K562 (cell line): ENCODE results near the gene CHST14. TPM values are rescaled to one million over a fixed set of nuclear protein-coding genes. Genes with fewer than 3 reads are reported as not detected.

Experiments used
- CBX8 ChIP-seq: fragments of 200-600 bp; sonication (generic); IDR thresholded peaks from 2 replicates; pipeline ENCODE4 v1.6.1; 2012; ENCODE audit warnings: borderline replicate concordance, mixed run types, low read depth, mild to moderate bottlenecking, moderate library complexity, mixed read lengths, low read length, control low read depth, inconsistent platforms; ENCODE audit not compliant: poor library complexity, severe bottlenecking; ENCODE audit errors: extremely low read depth
- CREM ChIP-seq: IDR thresholded peaks from 2 replicates; pipeline ENCODE4 v1.6.1; 2014; ENCODE audit warnings: antibody characterized with exemption, low read depth
- EP300 ChIP-seq: IDR thresholded peaks from 2 replicates; pipeline ENCODE4 v1.6.1; 2012; ENCODE audit warnings: low read length, improper control_type of control experiment
- EP400 ChIP-seq: fragments of 450-650 bp; IDR thresholded peaks from 2 replicates; pipeline ENCODE4 v1.6.1; 2017; ENCODE audit warnings: antibody characterized with exemption, mild to moderate bottlenecking, moderate library complexity
- HDAC2 ChIP-seq: fragments of 450-650 bp; IDR thresholded peaks from 2 replicates; pipeline ENCODE4 v1.6.1; 2016; ENCODE audit warnings: mild to moderate bottlenecking
- HIVEP1 ChIP-seq: fragments of 250-450 bp; sonication (Bioruptor Pico); IDR thresholded peaks from 2 replicates; pipeline ENCODE4 v1.4.0; 2020; ENCODE audit warnings: mild to moderate bottlenecking
- HMGN3 ChIP-seq: IDR thresholded peaks from 2 replicates; pipeline ENCODE4 v1.6.1; 2011; ENCODE audit warnings: borderline replicate concordance, low read depth, mild to moderate bottlenecking, mixed read lengths, low read length; ENCODE audit not compliant: insufficient read length; ENCODE audit errors: extremely low read depth
- KLF16 ChIP-seq: IDR thresholded peaks from 2 replicates; pipeline ENCODE4 v1.6.1; 2016; ENCODE audit warnings: antibody characterized with exemption
- L3MBTL2 ChIP-seq: fragments of 450-650 bp; IDR thresholded peaks from 2 replicates; pipeline ENCODE4 v1.6.1; 2016; ENCODE audit warnings: mild to moderate bottlenecking, moderate library complexity
- LEF1 ChIP-seq: fragments of 450-650 bp; IDR thresholded peaks from 2 replicates; pipeline ENCODE4 v1.6.1; 2016; ENCODE audit warnings: mild to moderate bottlenecking
- MAFK ChIP-seq: IDR thresholded peaks from 2 replicates; pipeline ENCODE4 v1.6.1; 2011; ENCODE audit warnings: low read length, improper control_type of control experiment
- MTA1 ChIP-seq: fragments of 450-650 bp; IDR thresholded peaks from 2 replicates; pipeline ENCODE4 v1.6.1; 2017; ENCODE audit warnings: borderline replicate concordance
- NEUROD1 ChIP-seq: fragments of 150-350 bp; IDR thresholded peaks from 2 replicates; pipeline ENCODE4 v1.6.1; 2014; ENCODE audit warnings: borderline replicate concordance, low read length, low read depth; ENCODE audit not compliant: partially characterized antibody
- POLR3G ChIP-seq: IDR thresholded peaks from 2 replicates; pipeline ENCODE4 v1.6.1; 2011; ENCODE audit not compliant: insufficient read length, insufficient replicate concordance; ENCODE audit errors: extremely low read depth
- RB1 ChIP-seq: fragments of 450-650 bp; IDR thresholded peaks from 2 replicates; pipeline ENCODE4 v1.6.1; 2017; ENCODE audit warnings: low read depth, mild to moderate bottlenecking
- SETDB1 ChIP-seq: IDR thresholded peaks from one replicate; pipeline ENCODE4 v1.6.1; 2012; ENCODE audit warnings: low read length, control low read depth, inconsistent platforms
- TBL1XR1 ChIP-seq, 2 experiments: IDR thresholded peaks; 2 replicates each; pipeline ENCODE4 v1.6.1; 2012; ENCODE audit warnings: improper control_type of control experiment in 2 of 2, low read length in 2 of 2, mild to moderate bottlenecking in 1 of 2
- ZBED1 ChIP-seq: IDR thresholded peaks from 2 replicates; pipeline ENCODE4 v1.6.1; 2014
- ZNF507 ChIP-seq: conservative IDR thresholded peaks from 2 replicates; pipeline ENCODE4 v1.6.1; 2017; ENCODE audit warnings: missing genetic modification characterization, missing compliant biosample characterization
- ZSCAN32 ChIP-seq: fragments of 450-650 bp; formaldehyde crosslinking; IDR thresholded peaks from 2 replicates; pipeline ENCODE4 v1.4.0; 2020; ENCODE audit warnings: mild to moderate bottlenecking, moderate library complexity
- polyA plus RNA-seq, 8 experiments: library from polyadenylated mRNA; depleted of rRNA in 4 of 8; stranded (reverse) in 5 of 8; unstranded in 3 of 8; fragments of >200 nt; fragmentation: Nextera tagmentation in 2 of 8; fragmentation: Illumina TruSeq in 1 of 8; extraction: Ambion mirVana in 2 of 8; extraction: Trizol in 1 of 8; gene quantifications; 2 replicates each; pipeline versions ENCODE4 v1.2.1 to v1.2.3, GENCODE V29; 2011 to 2014; ENCODE audit warnings: inconsistent platforms in 1 of 8, missing spikeins in 1 of 8
- total RNA-seq, 7 experiments: library from RNA; depleted of rRNA in 6 of 7; stranded (reverse); fragments of >200 nt in 6 of 7; fragmentation: Illumina TruSeq in 2 of 7; extraction: Trizol in 2 of 7; gene quantifications; 2 replicates each; pipeline versions ENCODE4 v1.2.1 to v1.2.3, GENCODE V29; 2011 to 2021; ENCODE audit warnings: low replicate concordance in 1 of 7
- TF ChIP-seq, protein P1 (sequence below): sonication (generic); formaldehyde crosslinking; IDR thresholded peaks from 2 replicates; pipeline ENCODE4 v1.5.0; 2020; ENCODE audit warnings: missing genetic modification reagents
- TF ChIP-seq, protein P2 (sequence below): fragments of 250-450 bp; sonication (Bioruptor Pico); IDR thresholded peaks from 2 replicates; pipeline ENCODE4 v1.4.0; 2020; ENCODE audit warnings: mild to moderate bottlenecking, moderate library complexity
- TF ChIP-seq, protein P3 (sequence below): fragments of 250-450 bp; sonication (Bioruptor Pico); IDR thresholded peaks from 2 replicates; pipeline ENCODE4 v1.5.0; 2022; ENCODE audit warnings: mild to moderate bottlenecking

The CHST14 gene
- total and polyA plus RNA-seq, 9 of the 15 experiments (the other 6 are each of a cell fraction or from before 2014, with no cell fraction given) = 1.6 to 12.1 (median 4.5) TPM

DNA sequence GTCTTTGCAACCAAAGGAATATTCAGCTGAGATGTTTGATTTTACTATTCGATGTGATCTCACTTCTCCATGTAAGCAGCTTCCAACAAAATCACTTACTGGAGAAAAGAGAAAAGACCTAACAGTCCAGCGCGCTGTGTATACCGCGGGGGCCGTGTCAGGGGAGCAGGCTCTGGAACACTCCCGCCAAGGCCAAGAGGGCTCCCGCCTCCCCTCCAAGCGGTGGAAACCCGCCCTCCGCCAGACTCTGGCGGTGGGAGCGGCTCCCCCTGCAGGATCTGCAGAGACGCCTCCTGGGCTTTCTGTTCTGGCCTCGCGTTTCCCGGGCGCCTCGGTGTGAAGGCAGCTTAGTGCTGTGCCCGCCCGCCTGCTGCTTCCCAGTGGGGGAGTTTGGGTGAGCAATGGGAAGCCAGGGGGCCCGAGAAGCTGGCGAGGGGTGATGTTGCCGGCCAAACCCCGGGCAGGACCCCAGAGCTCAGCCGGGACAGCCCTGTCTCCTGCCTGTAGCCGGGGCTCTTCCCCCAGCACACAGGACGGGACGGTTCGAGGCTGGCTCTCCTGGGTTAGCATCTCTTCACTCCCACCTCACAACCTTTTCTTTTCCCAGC lies 36.3 kb downstream of the CHST14 start (continued):
- TF ChIP-seq TBL1XR1 (IDR thresholded peaks at IDR 0.05; ENCODE audit: low read length in 2 of 2) (peak; percentile 23 to 56; a peak in 1 of 4 replicates), KLF16 (peak; percentile 50; the same call in 1 of the 2 replicates), ZSCAN32 (CRISPR knock-in tag) (no peak), SETDB1 (no peak), EP300 (peak; percentile 32; the same call in 1 of the 2 replicates), CBX8 (no peak), RB1 (peak; percentile 98), CREM (peak; percentile 8; the same call in 1 of the 2 replicates), ZNF507 (no peak), MTA1 (no peak), L3MBTL2 (peak; percentile 91), NEUROD1 (peak; percentile 32), POLR3G (no peak), HMGN3 (peak; percentile 86), HDAC2 (0 out of 2 replicates have a peak, but pooled peaks have one; percentile 35), MAFK (no peak), LEF1 (peak; percentile 60), EP400 (0 out of 2 replicates have a peak, but pooled peaks have one; percentile 22), ZBED1 (no peak), HIVEP1 (CRISPR knock-in tag) (no peak)
- TF ChIP-seq, protein P1, sequence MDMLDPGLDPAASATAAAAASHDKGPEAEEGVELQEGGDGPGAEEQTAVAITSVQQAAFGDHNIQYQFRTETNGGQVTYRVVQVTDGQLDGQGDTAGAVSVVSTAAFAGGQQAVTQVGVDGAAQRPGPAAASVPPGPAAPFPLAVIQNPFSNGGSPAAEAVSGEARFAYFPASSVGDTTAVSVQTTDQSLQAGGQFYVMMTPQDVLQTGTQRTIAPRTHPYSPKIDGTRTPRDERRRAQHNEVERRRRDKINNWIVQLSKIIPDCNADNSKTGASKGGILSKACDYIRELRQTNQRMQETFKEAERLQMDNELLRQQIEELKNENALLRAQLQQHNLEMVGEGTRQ (CRISPR knock-in tag) = no peak
- TF ChIP-seq, protein P2, sequence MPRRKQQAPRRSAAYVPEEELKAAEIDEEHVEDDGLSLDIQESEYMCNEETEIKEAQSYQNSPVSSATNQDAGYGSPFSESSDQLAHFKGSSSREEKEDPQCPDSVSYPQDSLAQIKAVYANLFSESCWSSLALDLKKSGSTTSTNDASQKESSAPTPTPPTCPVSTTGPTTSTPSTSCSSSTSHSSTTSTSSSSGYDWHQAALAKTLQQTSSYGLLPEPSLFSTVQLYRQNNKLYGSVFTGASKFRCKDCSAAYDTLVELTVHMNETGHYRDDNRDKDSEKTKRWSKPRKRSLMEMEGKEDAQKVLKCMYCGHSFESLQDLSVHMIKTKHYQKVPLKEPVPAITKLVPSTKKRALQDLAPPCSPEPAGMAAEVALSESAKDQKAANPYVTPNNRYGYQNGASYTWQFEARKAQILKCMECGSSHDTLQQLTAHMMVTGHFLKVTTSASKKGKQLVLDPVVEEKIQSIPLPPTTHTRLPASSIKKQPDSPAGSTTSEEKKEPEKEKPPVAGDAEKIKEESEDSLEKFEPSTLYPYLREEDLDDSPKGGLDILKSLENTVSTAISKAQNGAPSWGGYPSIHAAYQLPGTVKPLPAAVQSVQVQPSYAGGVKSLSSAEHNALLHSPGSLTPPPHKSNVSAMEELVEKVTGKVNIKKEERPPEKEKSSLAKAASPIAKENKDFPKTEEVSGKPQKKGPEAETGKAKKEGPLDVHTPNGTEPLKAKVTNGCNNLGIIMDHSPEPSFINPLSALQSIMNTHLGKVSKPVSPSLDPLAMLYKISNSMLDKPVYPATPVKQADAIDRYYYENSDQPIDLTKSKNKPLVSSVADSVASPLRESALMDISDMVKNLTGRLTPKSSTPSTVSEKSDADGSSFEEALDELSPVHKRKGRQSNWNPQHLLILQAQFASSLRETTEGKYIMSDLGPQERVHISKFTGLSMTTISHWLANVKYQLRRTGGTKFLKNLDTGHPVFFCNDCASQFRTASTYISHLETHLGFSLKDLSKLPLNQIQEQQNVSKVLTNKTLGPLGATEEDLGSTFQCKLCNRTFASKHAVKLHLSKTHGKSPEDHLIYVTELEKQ = no peak
- TF ChIP-seq, protein P3, sequence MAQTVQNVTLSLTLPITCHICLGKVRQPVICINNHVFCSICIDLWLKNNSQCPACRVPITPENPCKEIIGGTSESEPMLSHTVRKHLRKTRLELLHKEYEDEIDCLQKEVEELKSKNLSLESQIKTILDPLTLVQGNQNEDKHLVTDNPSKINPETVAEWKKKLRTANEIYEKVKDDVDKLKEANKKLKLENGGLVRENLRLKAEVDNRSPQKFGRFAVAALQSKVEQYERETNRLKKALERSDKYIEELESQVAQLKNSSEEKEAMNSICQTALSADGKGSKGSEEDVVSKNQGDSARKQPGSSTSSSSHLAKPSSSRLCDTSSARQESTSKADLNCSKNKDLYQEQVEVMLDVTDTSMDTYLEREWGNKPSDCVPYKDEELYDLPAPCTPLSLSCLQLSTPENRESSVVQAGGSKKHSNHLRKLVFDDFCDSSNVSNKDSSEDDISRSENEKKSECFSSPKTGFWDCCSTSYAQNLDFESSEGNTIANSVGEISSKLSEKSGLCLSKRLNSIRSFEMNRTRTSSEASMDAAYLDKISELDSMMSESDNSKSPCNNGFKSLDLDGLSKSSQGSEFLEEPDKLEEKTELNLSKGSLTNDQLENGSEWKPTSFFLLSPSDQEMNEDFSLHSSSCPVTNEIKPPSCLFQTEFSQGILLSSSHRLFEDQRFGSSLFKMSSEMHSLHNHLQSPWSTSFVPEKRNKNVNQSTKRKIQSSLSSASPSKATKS (CRISPR knock-in tag) = no peak
